Myocyte (in vitro differentiated cells): ENCODE measurements around the gene ZSCAN9. TPM values are rescaled to one million over a fixed set of nuclear protein-coding genes. Genes with fewer than 3 reads are reported as not detected.

Experiments
- DNase-seq: peaks from one replicate; pipeline ENCODE4 v3.0.0-alpha.2; 2012; ENCODE audit warnings: low read depth
- polyA plus RNA-seq: library from polyadenylated mRNA; unstranded; fragments of >200 nt; gene quantifications from one replicate; pipeline ENCODE4 v1.2.1, GENCODE V29; 2012; ENCODE audit warnings: missing spikeins
- total RNA-seq: library from RNA; depleted of rRNA; stranded (reverse); fragments of >200 nt; gene quantifications from 2 replicates; pipeline ENCODE4 v1.2.3, GENCODE V29; 2014

Gene ZSCAN9
- 18.1 and 19.5 TPM in 2 replicates for total RNA-seq
- polyA plus RNA-seq: 11.7 TPM

DNA sequence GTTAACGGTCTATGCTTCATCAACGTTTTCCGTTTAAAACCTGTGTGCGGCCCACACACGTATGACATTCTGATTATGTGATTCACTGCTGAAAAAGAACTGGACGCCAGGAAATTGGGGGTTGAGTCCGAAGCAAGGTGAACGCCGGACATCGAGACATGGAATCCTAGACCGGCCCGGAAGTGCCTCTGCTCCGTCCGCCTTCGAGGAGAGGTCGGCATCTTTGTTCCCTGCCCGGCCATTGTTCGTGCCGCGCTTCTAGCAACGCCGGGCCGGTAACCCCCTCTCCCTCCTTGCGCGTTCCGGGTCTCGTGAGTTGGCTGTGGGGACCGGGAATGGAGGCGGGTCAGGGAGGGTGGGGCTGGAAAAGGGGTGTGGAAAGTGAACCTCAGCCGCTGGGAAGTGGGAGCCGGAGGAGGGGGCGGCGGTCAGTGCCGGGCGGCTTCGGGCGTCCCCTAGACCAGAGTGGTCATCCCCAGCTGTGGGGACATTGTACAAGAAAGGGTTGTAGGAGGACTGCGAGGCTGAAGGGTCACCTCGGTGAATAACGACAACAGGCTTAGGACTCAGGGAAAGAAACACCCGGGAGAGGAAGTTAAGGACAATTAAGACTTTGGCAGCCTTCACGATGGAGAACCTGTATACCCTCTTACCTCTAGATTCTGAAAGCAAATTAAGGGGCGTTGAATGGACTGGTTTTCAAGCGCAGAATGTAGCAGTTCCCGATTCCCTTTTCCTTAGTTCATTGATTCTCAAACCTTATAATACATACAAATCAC, at the start of gene ZSCAN9:
Gene ZSCAN9 (plus strand): TSS at position 220 of the 779 bp plus-strand sequence. CDS start 1,810 bp downstream, outside the sequence.
- DNase-seq: peak; percentile 95

DNA sequence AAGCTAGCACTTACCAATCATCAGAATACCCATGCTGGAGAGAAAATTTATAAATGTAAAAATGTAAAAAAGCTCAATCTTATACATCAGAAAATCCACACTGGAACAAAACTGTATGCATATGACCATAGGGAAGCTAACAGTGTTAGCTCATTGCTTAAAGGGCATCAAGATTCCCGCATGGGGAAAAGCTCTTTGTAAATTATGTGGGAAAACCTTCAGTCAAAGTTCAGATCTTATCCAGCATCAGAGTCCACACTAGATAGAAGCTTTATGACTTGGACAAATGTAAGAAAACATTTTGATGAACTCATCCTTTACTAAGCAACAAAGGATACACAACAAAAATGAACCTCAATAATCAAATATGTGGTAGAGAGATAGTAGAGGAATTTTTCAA, 48.7 kb upstream of the ZSCAN9 start:
- no peak for DNase-seq

DNA sequence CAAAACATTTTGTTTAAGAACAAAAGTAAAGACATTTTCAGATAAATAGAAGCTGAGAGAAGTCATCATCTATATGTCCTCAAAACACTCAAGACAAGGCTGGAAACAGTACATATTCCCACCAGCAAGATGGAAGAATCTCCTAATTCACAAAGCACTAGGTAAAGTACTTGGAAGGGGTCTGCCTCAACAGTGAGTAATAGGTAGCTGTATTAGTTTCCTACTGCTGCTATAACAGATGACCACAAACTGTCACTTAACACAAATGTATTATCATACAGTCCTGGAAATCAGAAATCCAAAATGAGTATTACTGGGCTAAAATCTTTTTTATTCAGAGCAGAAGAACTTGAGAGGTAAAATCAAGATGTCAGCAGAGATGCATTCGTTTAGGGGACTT, 42.8 kb upstream of the ZSCAN9 start:
- no peak for DNase-seq

DNA sequence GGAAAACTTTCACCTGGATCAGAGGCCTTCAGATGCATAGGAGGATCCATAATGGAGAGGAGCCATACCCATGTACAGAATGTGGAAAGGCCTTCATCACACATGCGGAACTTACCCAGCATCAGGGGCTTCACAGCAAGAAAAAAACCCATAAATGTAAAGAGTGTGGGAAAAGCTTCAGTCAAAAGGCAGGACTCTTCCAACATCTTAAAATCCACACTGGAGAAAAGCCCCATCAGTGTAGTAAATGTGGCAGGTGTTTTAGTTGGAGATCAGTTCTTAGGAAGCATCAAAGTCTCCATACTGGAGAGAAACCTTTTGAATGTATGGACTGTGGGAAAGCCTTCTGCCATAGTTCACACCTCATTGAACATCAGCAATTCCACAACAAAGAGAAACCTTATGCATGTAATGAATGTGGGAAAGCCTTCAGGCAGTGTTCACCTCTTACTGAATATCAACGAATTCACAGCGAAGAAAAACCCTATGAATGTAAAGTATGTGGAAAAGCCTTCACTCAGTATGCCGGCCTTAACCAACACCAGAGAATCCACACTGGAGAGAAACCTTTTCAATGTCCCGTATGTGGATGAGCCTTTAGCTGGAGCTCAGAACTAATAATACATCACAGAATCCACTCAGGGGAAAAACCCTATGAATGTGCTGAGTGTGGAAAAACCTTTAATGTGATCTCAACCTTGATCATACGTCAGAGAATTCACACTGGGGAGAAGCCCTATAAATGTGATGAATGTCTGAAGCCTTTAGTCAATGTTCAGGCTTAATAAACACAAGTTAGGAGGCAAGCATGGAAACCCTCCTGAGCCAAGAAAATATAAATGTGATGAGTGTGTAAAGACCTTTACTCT, 36.7 kb upstream of the ZSCAN9 start:
- no peak for DNase-seq

DNA sequence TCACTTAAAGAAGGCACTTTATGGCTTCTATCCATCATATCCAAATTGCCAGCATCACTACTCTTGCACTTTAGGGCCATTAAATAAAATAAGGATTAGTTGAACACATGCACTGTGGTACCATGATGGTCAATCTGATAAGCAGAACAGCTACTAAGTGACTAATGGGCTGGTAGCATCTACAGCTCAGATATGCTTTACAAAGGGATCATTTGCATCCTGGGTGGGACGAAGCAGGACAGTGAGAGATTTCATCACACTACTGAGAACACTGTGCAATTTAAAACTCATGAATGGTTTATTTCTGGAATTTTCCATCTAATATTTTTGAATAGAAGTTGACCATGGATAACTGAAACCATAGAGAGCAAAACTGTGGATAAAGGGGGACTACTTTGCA, 25.1 kb upstream of the ZSCAN9 start:
- DNase-seq: no peak

DNA sequence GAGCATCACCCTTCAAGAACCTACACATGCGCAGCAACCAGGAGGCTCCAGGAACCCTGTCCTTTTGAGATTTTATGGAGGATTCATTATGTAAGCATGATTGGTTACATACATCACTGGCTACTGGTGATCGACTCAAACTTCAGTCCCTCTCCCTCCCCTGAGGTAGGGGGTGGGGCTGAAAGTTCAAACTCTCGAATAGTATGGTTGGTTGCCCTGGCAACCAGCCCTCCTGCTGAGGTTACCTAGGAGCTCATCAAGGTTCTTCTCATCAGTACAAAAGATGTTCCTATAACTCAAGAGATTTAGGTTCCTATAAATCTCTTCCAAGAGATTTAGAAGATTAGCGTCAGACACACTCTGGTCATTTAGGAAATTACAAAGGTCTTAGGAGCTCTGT, 21.9 kb upstream of the ZSCAN9 start:
- DNase-seq: no peak

DNA sequence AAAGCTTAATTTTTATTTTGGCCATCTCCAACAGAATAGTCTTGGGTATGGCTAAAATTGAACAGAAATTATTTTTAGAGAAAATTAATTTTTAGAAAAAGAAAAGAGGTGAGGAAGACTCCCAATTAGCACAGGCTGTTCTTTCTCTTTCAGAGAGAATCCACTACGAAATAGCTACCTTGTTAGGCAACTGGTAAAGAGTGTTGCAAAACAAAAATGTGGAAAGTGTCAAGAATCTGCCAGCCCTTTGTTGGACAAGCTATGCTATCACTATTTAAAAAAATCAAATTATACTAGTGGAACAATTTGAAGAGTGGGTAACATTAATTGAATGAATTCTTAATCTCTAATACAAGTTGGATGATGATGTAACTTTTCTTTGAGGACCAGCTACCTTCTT, 19.2 kb upstream of the ZSCAN9 start:
- DNase-seq: no peak

DNA sequence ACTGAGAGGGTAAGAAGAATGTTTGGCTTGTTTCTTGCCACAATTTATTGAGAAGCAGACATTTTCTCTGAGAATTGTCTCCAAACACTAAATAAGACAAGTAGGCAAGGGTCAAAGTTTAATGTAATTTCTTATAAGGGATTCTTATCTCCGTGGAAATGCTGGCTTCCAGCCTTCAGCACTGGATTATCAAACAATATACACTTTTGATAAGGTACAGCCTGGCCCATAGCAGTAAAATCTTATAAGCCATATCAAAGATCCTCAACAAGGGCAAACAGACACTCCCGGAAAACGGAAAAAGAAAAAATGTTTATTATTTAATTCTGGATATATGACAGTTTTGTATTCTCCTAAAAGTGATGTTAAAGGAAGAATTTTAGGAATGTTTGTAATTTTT, 18.5 kb upstream of the ZSCAN9 start:
- no peak for DNase-seq

DNA sequence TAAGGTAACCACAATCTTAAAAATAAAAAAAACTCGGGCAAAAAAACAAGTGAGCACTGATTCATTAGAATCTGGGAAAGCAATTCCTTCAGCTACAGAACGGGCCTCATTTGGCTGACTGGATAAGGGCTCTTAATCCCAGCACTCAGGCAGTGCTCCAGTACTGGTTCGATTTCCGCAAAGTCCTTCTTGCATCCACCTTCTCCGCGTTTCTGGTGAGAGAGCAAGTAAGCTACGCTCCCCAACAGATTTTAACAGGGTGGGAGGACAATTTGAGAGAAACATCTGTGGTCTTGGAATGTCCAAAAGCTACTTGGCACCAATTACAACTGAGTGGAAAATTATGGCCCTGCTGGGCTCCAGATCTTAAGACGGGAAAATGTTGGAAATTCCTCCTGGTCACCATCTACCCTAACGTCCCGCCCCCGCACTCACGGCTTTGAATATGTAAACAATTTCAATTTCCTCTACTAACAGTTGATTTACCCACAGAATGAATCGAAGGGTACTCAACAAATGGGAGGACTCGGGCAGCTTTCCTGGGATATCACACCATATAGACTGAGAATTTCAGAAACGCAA, 18.1 kb upstream of the ZSCAN9 start:
- no peak for DNase-seq

DNA sequence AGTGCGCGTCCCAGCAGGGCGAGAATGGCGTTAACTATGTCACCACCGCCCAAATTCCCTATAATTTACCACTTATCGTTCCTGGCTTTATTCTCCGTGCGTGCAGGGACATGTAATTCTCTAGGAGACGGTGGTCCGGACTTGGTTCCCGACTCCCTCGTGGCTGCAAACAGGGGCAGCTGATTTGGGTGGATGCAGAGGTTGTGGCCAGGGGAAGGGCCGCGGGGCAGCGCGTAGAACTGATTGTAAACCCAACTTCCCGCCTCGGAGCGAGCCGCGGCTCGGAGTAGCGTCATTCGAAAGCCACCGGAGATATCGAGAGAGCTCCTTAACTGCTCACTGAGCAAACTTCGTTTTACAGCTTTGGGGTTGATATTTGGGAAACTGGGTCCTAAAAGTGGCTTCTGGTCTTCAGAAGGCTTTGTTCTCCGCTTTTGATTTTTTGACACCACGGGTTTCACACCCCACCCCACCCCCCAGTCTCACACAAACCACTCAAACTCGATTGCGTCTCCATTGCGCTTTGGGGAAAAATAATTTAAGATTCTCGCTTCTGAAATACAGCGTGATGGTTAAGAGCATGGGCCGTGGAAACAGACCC, 17.5 kb upstream of the ZSCAN9 start:
- DNase-seq: peak; percentile 38

DNA sequence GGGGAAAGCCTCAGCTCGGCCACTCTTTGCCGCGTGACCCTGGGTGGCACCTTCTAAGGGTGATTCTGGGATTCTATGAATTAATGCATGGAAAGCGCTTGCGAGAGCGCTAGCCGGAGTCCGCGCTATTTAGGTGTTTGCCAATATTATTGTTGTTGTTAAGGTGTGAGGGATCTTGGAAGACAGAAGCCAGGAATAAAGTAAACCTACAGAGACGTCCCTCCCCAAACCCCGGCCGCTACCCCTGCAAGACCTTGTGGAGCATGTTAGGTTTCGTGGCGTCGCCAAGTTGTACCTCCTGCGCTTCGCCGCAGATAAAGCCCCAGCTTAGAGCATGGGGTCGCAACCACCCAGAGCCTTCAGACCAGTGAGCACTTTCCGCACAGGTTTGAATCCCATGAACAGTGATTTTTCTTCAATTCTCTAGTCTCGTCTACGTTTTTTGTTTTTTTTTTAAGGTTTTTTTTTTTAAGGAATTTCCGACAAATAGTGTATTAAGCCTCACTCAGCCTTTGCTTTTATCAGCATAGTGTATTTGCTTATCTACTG, 16.9 kb upstream of the ZSCAN9 start:
- DNase-seq: peak; percentile 21

DNA sequence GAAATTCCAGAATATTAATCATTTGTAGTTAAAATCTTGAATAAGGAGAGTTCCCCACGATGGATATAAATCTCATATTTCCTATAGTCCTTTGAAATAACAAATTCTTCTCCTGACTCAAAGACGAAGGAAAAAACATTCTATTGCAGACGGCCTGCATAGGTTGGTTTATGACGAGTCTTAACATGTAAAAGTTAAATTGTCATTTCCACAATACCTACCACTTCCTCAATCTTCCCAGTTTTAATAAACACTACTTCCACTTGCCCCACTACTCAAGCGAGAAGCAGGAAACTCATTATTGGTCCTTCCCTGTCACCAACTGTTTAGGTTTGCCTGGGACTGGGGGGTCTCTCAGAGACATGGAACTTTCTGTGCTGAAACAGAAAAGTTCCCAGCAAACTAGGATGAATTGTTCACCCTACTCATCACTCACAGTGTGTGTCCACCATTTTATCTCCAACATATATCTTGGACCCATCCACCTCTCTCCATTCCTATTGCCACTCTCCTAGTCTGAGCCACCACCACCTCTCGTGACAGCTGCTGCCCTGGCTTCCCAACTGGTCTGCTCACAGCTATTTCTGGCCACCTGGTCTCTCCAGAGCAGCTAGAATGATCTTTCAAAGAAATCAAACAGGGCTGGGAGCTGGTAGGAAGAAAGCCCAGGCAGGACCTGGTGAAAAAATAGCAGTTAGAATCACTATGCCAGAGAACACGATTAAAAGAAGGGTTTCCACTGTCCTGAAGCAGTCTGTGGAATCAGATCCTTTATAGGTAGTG, 15.1 kb upstream of the ZSCAN9 start:
- peak; percentile 89 for DNase-seq

DNA sequence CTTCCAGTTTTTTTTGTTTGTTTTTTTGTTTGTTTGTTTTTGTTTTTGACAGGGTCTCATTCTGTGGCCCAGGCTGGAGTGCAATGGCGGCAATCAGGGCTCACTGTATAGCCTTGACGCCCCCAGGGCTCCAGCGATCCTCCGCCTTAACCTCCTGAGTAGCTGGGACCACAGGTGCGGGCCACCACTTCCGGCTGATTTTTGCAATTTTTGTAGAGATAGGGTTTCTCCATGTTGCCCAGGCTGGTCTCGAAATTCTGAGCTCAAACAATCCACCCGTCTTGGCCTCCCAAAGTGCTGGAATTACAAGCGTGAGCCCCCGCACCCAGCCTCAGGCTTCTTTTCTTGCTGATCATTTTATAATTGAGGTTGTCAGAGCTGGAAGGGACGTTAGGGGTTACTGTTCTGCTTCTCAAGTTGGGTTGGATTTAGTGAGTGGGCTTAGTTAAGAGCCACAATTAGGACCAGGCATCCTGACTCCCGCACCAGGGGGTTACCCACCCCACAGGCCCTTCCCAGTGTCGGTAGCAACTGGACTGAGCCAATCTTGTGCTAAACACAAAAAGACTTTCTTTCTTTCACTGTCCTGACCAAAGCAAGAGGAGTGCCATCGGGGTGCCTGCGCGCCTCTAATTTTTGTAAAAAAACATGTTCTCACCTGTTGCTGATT, 13.1 kb upstream of the ZSCAN9 start:
- DNase-seq: no peak

DNA sequence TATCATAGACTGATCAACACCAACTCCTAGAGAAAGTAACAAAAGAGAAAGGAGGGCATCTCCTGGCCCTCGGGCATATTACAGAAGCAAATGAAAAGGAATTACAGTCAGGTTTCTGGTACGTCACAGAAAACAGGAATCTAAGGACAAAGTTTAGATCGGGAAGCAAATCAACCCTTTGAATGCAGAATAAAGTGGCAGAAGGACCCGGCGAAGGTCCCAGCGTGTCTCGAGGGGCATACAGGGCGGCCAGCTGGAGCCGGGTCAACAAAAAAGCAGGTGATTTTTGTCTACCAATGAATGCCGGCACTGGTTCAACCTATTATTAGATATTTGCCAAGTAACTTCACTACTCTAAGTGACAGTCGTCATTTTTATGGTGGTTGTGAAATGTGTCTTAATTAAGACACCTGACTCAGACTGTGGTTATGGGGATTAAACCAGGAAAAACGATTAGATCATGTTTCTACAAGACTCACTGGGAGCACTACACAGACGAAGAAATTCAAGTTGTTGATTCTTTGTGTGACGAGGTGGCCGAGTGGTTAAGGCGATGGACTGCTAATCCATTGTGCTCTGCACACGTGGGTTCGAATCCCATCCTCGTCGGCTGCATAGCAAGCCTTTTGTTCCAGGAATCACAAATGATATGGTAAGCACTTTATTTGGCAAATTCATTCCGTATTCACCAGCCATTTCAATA, 12.4 kb upstream of the ZSCAN9 start:
- peak; percentile 98 for DNase-seq

DNA sequence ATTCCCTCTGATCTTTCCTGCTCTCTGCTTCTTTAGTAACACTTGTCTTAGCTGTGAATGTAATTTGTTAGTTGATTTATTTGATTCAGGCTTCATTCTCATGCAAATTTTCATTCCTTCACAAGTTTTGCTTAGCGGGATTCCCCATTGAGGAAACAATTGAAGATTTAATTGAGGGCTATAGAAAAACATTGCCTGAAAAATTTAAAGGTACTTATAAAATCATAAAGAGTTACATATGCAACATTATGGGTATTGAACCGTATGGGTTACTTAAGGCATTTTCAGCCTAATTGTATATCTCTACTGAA, 11.9 kb upstream of the ZSCAN9 start:
- no peak for DNase-seq

DNA sequence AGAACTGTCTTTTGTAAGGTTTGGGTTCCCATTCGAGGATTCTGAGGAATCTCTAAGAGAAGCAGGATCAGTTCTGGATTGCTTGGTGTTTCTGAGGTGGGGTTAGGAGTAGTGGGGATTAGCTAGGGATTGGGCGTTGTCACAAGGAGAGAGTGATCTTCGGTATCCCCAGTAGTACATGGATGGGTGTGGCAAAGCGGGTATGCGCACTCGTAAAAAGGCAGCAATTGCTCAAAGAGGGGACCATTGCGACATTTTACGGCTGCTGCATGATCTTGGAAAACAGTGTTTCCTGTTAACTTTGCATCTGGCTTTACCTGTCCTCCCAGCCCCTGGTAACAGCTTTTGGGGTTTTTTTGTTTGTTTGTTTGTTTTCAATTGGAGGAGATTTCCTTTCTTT, 9.7 kb upstream of the ZSCAN9 start:
- DNase-seq: no peak

DNA sequence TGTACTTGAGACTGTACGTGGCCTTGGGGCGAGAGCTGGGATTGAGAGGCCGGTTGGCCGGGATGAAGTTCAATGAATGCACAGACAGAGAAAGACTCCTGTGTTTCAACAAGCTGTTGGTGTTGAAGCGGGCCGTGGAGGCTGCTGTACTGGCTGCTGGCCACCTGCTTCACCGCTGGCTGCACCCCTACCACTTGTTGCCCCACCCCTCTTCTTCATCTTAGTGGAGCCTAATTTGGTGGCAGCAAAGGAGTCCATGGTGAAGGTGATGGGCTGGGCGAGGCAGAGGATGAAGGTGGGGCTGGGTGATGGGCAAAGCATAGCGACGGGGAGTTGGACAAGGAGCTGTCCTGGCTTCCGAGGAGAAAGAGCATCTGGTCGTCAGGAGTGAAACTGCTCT, 7.2 kb upstream of the ZSCAN9 start:
- DNase-seq: no peak

DNA sequence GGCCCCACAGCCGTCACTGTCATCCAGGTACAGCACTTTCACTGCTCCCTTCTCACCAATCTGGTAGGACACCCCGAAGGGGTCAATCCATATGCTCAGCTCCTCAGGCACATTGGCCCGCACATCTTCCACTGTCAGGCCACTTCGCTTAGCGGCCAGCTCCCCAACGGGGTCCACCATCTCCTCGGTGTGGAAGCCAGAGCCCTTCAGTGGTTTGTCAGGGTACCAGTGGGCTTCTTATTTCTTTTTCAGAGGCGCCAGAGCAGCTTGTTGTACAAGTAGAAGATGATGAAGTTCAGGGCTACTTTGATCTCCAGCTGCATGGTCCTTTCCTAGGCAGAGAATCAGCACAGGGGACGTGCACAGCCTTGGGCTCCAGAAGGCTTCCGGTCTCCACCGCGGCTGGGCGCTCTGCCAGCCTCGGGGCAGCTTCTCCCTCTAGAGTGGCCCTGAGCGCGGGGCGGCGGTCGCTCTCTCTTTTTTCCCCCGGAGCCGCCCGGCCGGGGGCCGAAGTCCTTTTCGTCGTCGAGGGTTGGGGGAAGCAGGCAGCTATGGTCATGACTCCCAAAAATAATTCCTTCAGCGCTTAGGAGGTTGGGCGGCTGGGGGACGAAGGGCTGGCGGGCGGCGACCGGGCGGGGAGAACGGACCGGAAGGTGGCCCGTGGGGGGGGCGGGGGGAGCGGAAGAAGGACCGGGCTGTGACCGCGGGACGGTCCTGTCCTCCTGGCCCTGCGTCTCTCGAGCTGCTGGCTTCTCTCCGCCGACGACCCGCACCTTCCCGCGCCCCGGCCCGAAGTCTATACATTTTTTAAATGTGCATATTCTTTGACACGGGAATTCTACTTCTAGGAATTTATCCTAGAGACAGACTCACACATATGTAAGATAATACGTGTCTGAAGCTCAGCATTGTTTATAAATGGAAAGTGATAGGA, 6.5 kb upstream of the ZSCAN9 start:
- peak; percentile 86 for DNase-seq
